SK-N-SH (cell line): ENCODE measurements around the gene TDRD1. TPM values are rescaled to one million over a fixed set of nuclear protein-coding genes. Genes with fewer than 3 reads are reported as not detected.

Experiments used
- CTCF ChIA-PET: fragments of 300-600, 350-600 bp; formaldehyde crosslinking; extraction: SDS; loops from one replicate; lab custom pipeline; 2021; lab: Yijun Ruan, JAX
- POLR2A ChIA-PET: fragments of 350-600 bp; sonication (Branson Sonifier 250); formaldehyde crosslinking; extraction: SDS; loops from one replicate; lab custom pipeline; 2020; ENCODE audit warnings: antibody characterized with exemption, inconsistent platforms; lab: Yijun Ruan, JAX
- DNase-seq: peaks from one replicate; pipeline ENCODE4 v3.0.0; 2012
- H2AFZ ChIP-seq: fragments of 200-600 bp; sonication (generic); 2 replicates; pipeline ENCODE4 v1.8.1; 2016; ENCODE audit warnings: antibody characterized with exemption, mild to moderate bottlenecking, low read depth
- H3F3A ChIP-seq: fragments of 200-600 bp; sonication (generic); replicated peaks from 2 replicates; pipeline ENCODE3; 2016; ENCODE audit warnings: antibody characterized with exemption, mild to moderate bottlenecking; ENCODE audit not compliant: insufficient read depth
- H3K27ac ChIP-seq, 2 experiments: fragments of 200-500 bp in 1 of 2; fragments of 200-600 bp in 1 of 2; sonication (Bioruptor generic) in 1 of 2; sonication (generic), shearing (Covaris generic) in 1 of 2; 2 replicates each; pipeline versions ENCODE4 v1.5.1 to v1.6.1; 2014 to 2016; ENCODE audit warnings: low read depth in 2 of 2, inconsistent platforms in 1 of 2, low read length in 1 of 2, mild to moderate bottlenecking in 1 of 2, mixed read lengths in 1 of 2
- H3K27me3 ChIP-seq: fragments of 200-600 bp; sonication (generic), shearing (Covaris generic); 2 replicates; pipeline ENCODE4 v1.6.1; 2016; ENCODE audit warnings: mixed run types; ENCODE audit not compliant: insufficient read depth
- H3K36me3 ChIP-seq, 2 experiments: fragments of 200-500 bp in 1 of 2; fragments of 200-600 bp in 1 of 2; sonication (Bioruptor generic) in 1 of 2; sonication (generic) in 1 of 2; replicated peaks in 1 of 2; 2 replicates each; pipeline versions ENCODE3 to v1.5.1; 2014 to 2016; ENCODE audit warnings: low read length in 1 of 2, mild to moderate bottlenecking in 1 of 2; ENCODE audit not compliant: insufficient read depth in 2 of 2, control insufficient read depth in 1 of 2
- H3K4me1 ChIP-seq, 2 experiments: fragments of 200-500 bp in 1 of 2; fragments of 200-600 bp in 1 of 2; sonication (Bioruptor generic) in 1 of 2; sonication (generic), shearing (Covaris generic) in 1 of 2; 2 replicates each; pipeline versions ENCODE4 v1.5.1 to v1.6.1; 2014 to 2016; ENCODE audit warnings: low read depth in 1 of 2, low read length in 1 of 2, mixed run types in 1 of 2; ENCODE audit not compliant: insufficient read depth in 2 of 2, control insufficient read depth in 1 of 2
- H3K4me2 ChIP-seq: fragments of 200-600 bp; sonication (generic), shearing (Covaris generic); 2 replicates; pipeline ENCODE4 v1.6.1; 2017; ENCODE audit warnings: mixed run types
- H3K4me3 ChIP-seq, 2 experiments: fragments of 200-500 bp in 1 of 2; fragments of 200-600 bp in 1 of 2; sonication (Bioruptor generic) in 1 of 2; sonication (generic), shearing (Covaris generic) in 1 of 2; 2 replicates each; pipeline versions ENCODE4 v1.5.1 to v1.8.1; 2014 to 2016; ENCODE audit warnings: low read depth in 2 of 2, inconsistent platforms in 1 of 2, low read length in 1 of 2, mild to moderate bottlenecking in 1 of 2, mixed read lengths in 1 of 2, moderate library complexity in 1 of 2
- H3K79me2 ChIP-seq: fragments of 200-600 bp; sonication (generic); 2 replicates; pipeline ENCODE4 v1.8.1; 2017; ENCODE audit warnings: mild to moderate bottlenecking; ENCODE audit not compliant: insufficient read depth
- H3K9ac ChIP-seq: fragments of 200-600 bp; sonication (generic); 2 replicates; pipeline ENCODE4 v1.6.1; 2017; ENCODE audit warnings: mixed run types
- H3K9me2 ChIP-seq: fragments of 200-600 bp; sonication (generic); 2 replicates; pipeline ENCODE4 v1.6.1; 2017; ENCODE audit warnings: mixed run types
- H3K9me3 ChIP-seq: fragments of 200-600 bp; sonication (generic); 2 replicates; pipeline ENCODE4 v1.6.1; 2017; ENCODE audit warnings: mixed run types, mild to moderate bottlenecking, moderate library complexity
- H4K20me1 ChIP-seq: fragments of 200-600 bp; sonication (generic); 2 replicates; pipeline ENCODE4 v1.6.1; 2017; ENCODE audit warnings: mild to moderate bottlenecking, mixed run types; ENCODE audit not compliant: insufficient read depth
- CHD2 ChIP-seq: fragments of 150-350 bp; IDR thresholded peaks from 2 replicates; pipeline ENCODE4 v1.6.1; 2018; ENCODE audit warnings: low read length; ENCODE audit not compliant: partially characterized antibody
- EZH2phosphoT487 ChIP-seq: fragments of 200-600 bp; sonication (generic); IDR thresholded peaks from 2 replicates; pipeline ENCODE4 v1.6.1; 2017; ENCODE audit warnings: low read depth, mixed run types, mild to moderate bottlenecking, antibody characterized with exemption, moderate library complexity, borderline replicate concordance
- FOXJ3 ChIP-seq: sonication (generic); formaldehyde crosslinking; IDR thresholded peaks from 2 replicates; pipeline ENCODE4 v1.5.1; 2020; ENCODE audit warnings: mild to moderate bottlenecking, missing genetic modification reagents
- GATA2 ChIP-seq: sonication (generic); formaldehyde crosslinking; IDR thresholded peaks from 2 replicates; pipeline ENCODE4 v1.5.0; 2020; ENCODE audit warnings: mild to moderate bottlenecking, missing genetic modification reagents
- IRF3 ChIP-seq: fragments of 150-350 bp; IDR thresholded peaks from 2 replicates; pipeline ENCODE4 v1.6.1; 2016; ENCODE audit warnings: mild to moderate bottlenecking, low read depth, low read length
- NFIC ChIP-seq: IDR thresholded peaks from 2 replicates; pipeline ENCODE4 v1.4.0; 2012; ENCODE audit warnings: borderline replicate concordance
- PBX3 ChIP-seq: IDR thresholded peaks from 2 replicates; pipeline ENCODE4; 2012
- RAD21 ChIP-seq: IDR thresholded peaks from 2 replicates; pipeline ENCODE4 v1.6.1; 2012; ENCODE audit warnings: mild to moderate bottlenecking, low read length
- RCOR1 ChIP-seq: fragments of 150-350 bp; IDR thresholded peaks from 2 replicates; pipeline ENCODE4 v1.6.1; 2017; ENCODE audit warnings: antibody characterized with exemption, low read length
- REST ChIP-seq: IDR thresholded peaks from 2 replicates; pipeline ENCODE4 v1.6.1; 2012; ENCODE audit warnings: mild to moderate bottlenecking, low read depth, low read length, moderate library complexity
- RXRA ChIP-seq: IDR thresholded peaks from 2 replicates; pipeline ENCODE4 v1.4.0; 2012; ENCODE audit warnings: low read depth, mild to moderate bottlenecking, borderline replicate concordance
- SIN3A ChIP-seq: IDR thresholded peaks from 2 replicates; pipeline ENCODE4 v1.6.1; 2012; ENCODE audit warnings: low read depth, mild to moderate bottlenecking, low read length, moderate library complexity, borderline replicate concordance
- TAF1 ChIP-seq: IDR thresholded peaks from 2 replicates; pipeline ENCODE4 v1.6.1; 2012; ENCODE audit warnings: low read depth, mild to moderate bottlenecking, low read length, moderate library complexity, borderline replicate concordance
- TEAD4 ChIP-seq: IDR thresholded peaks from 2 replicates; pipeline ENCODE4 v1.4.0; 2012; ENCODE audit warnings: mild to moderate bottlenecking, borderline replicate concordance; ENCODE audit not compliant: insufficient read depth
- USF1 ChIP-seq: IDR thresholded peaks from 2 replicates; pipeline ENCODE4 v1.4.0; 2012; ENCODE audit warnings: low read depth, borderline replicate concordance
- ZBTB33 ChIP-seq: IDR thresholded peaks from 2 replicates; pipeline ENCODE4 v1.4.0; 2012; ENCODE audit warnings: low read depth, borderline replicate concordance
- WGBS: methylation state at CpG from one replicate; pipeline ENCODE4 v1.1.6; 2017; ENCODE audit warnings: low lambda C conversion rate; 5-methylcytosine and 5-hydroxymethylcytosine counted together
- polyA plus RNA-seq, 3 experiments: library from polyadenylated mRNA; depleted of rRNA; stranded (reverse); fragments of >200 nt; gene quantifications; 2 replicates each; pipeline ENCODE4 v1.2.3, GENCODE V29; 2012

Gene TDRD1
- polyA plus RNA-seq, 1 of the 3 experiments (the other 2 are of a cell fraction) = not detected

GRCh38 chr10:114228156-114228555 is 49.0 kb downstream of the TDRD1 start:
- Histone ChIP-seq H3K79me2 (no peaks in the 10 kb centered on the region), H3K4me1 (no peaks in the 10 kb centered on the region), H2AFZ (no peak overlapping the region), H3K9ac (no peak overlapping the region), H3K27me3 (no peaks in the 10 kb centered on the region; the same call in 1 of the 2 replicates), H3K9me3 (no peaks in the 10 kb centered on the region), H3F3A (no peaks in the 10 kb centered on the region), H3K27ac (no peak overlapping the region), H4K20me1 (no peaks in the 10 kb centered on the region), H3K36me3 (no peaks in the 10 kb centered on the region), H3K4me2 (no peak overlapping the region), H3K4me3 (no peak overlapping the region), H3K9me2 (no peaks in the 10 kb centered on the region)
- no peak for TF ChIP-seq EZH2phosphoT487
- no peak for TF ChIP-seq FOXJ3
- TF ChIP-seq TAF1 = no peak
- no peak for TF ChIP-seq IRF3
- TF ChIP-seq GATA2 (CRISPR knock-in tag) = no peak
- no peak for TF ChIP-seq RCOR1
- TF ChIP-seq CHD2 = no peak
- no peak for TF ChIP-seq NFIC
- POLR2A ChIA-PET = no interaction called here
- no peak for DNase-seq
- CTCF ChIA-PET = no interaction called here
- 26% methylated on average over 3 of the region's 3 CpGs for WGBS

GRCh38 chr10:114232561-114233176 is 53.5 kb downstream of the TDRD1 start:
- Histone ChIP-seq H3K4me3 (no peak overlapping the region), H3K36me3 (no peaks in the 10 kb centered on the region), H3F3A (no peaks in the 10 kb centered on the region), H3K9me3 (no peaks in the 10 kb centered on the region), H3K9me2 (no peaks in the 10 kb centered on the region), H3K27me3 (no peaks in the 10 kb centered on the region), H3K4me2 (no peak overlapping the region), H3K4me1 (no peaks in the 10 kb centered on the region), H2AFZ (no peak overlapping the region), H3K9ac (no peak overlapping the region), H3K27ac (no peak overlapping the region), H3K79me2 (no peaks in the 10 kb centered on the region), H4K20me1 (no peaks in the 10 kb centered on the region)
- POLR2A ChIA-PET = no interaction called here
- TF ChIP-seq REST = no peak
- TF ChIP-seq RXRA = no peak
- TF ChIP-seq RAD21 = no peak
- TF ChIP-seq SIN3A = no peak
- no peak for TF ChIP-seq FOXJ3
- no peak for TF ChIP-seq TEAD4
- TF ChIP-seq PBX3 = no peak
- TF ChIP-seq USF1 = no peak
- TF ChIP-seq ZBTB33 = no peak
- CTCF ChIA-PET = interaction anchor here (0.9 kb wide), 1 partner anchor 12 kb away, joined by 3 read pairs; no protein-coding TSS in a partner anchor
- no peak for DNase-seq
- 83% methylated on average over 4 of the region's 4 CpGs for WGBS
